ENCODE results near the gene VPS9D1.
A peak's percentile ranks its signal among the peaks of the same experiment; 100 is the strongest.
"Not testable (repeated sequence)": the region's sequence is repeated elsewhere in the genome, so short reads cannot be mapped to it uniquely, and the experiment has no call there.

VPS9D1 gene

GRCh38 chr16:89709166-89709565 is 11.5 kb downstream of the VPS9D1 start:
- FAIRE-seq = no peak

- FAIRE-seq = no peak
Observed at GRCh38 chr16:89708481-89708931, 12.2 kb downstream of the VPS9D1 start.

- FAIRE-seq = no peak
Observed at GRCh38 chr16:89707695-89708094, 13.0 kb downstream of the VPS9D1 start.

- no peak for FAIRE-seq
Observed at GRCh38 chr16:89706518-89707260, 14.0 kb downstream of the VPS9D1 start.

- no peak for FAIRE-seq
Observed at GRCh38 chr16:89705006-89705405, 15.7 kb downstream of the VPS9D1 start.

- no peak for FAIRE-seq
Observed at GRCh38 chr16:89704281-89704680, 16.4 kb downstream of the VPS9D1 start.

GRCh38 chr16:89701425-89702406 is 19.0 kb downstream of the VPS9D1 start, which contains the start of gene SPATA2L:
SPATA2L (minus strand) TSS chr16:89701705; CDS start chr16:89701232, 473 bp downstream.
- FAIRE-seq = peak; percentile 32

GRCh38 chr16:89700649-89701424 is 19.9 kb downstream of the VPS9D1 start:
- no peak for FAIRE-seq

- FAIRE-seq = peak; percentile 93
Observed at GRCh38 chr16:89700100-89700648, 20.5 kb downstream of the VPS9D1 start.

GRCh38 chr16:89699629-89700099 is 21.0 kb downstream of the VPS9D1 start:
- FAIRE-seq = not testable (repeated sequence)

- FAIRE-seq = not testable (repeated sequence)
Observed at GRCh38 chr16:89698717-89699116, 22.0 kb downstream of the VPS9D1 start.

GRCh38 chr16:89697616-89698331 is 22.9 kb downstream of the VPS9D1 start:
- FAIRE-seq = no peak

- FAIRE-seq = no peak
Observed at GRCh38 chr16:89697161-89697615, 23.5 kb downstream of the VPS9D1 start.

GRCh38 chr16:89696670-89697128 is 24.0 kb downstream of the VPS9D1 start:
- no peak for FAIRE-seq

GRCh38 chr16:89695875-89696669 is 24.6 kb downstream of the VPS9D1 start:
- no peak for FAIRE-seq

GRCh38 chr16:89695086-89695874 is 25.4 kb downstream of the VPS9D1 start:
- no peak for FAIRE-seq

- FAIRE-seq = not testable (repeated sequence)
Observed at GRCh38 chr16:89694784-89695085, 26.0 kb downstream of the VPS9D1 start.

GRCh38 chr16:89693931-89694783 is 26.5 kb downstream of the VPS9D1 start:
- no peak for FAIRE-seq

GRCh38 chr16:89693289-89693731 is 27.4 kb downstream of the VPS9D1 start:
- FAIRE-seq = no peak
